ENCODE results near the gene RIPOR3. TPM values are rescaled to one million over a fixed set of nuclear protein-coding genes. Genes with fewer than 3 reads are reported as not detected.
"Not testable (repeated sequence)": the region's sequence is repeated elsewhere in the genome, so short reads cannot be mapped to it uniquely, and the experiment has no call there.

RIPOR3 gene
- total RNA-seq, 2 experiments from 2014 or later: not detected

DNA sequence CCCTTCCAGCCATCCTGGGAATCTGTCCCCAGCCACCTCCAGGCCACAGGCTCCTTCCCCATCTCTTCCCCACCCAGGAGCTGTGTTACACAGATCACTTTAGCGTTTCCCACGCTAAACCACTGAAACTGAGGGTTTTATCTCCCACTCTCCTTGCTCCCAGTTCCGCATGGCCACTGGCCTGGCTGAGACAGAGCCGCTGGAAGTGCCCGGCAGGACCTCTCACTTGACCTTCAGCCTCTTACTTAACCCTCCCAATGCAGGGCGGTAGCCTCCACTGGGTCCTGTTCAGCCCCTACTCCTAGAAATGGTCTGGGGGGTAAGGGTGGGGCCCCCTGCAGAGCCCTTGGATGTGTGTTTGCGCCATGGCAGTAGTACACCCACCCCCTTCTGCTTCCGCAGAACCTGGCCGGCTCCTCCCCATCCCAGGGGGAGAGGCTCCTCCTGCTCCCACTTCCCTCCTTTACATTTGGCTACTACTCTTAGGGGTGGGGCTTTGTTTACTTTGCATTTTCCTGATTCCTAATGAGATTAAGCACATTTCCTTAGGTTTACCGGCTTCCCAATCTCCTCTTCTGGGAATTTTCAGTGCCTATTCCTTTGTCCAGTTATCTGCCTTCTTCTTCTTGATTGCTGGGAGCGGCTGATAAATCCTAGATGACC is 49.6 kb downstream of the RIPOR3 start:
- H3K4me1 Mint-ChIP-seq; H3K27ac Mint-ChIP-seq; H3K27me3 Mint-ChIP-seq; intact Hi-C loops (cut with DNase I, micrococcal nuclease); DNase-seq; H3K4me3 Mint-ChIP-seq; ATAC-seq; H3K9me3 Mint-ChIP-seq (ENCODE audit: low read depth); H3K36me3 Mint-ChIP-seq (ENCODE audit: low read depth): not testable (repeated sequence)
- POLR2A ChIA-PET: interaction anchor here (0.6 kb wide), 1 partner anchor 245 kb away, joined by 3 read pairs; no protein-coding TSS in a partner anchor
- CTCF ChIA-PET: interaction anchor here (1.1 kb wide), 1 partner anchor 346 kb away, joined by 3 read pairs; no protein-coding TSS in a partner anchor

- DNase-seq; intact Hi-C loops (cut with DNase I, micrococcal nuclease); POLR2A ChIA-PET; ATAC-seq; H3K4me1 Mint-ChIP-seq; H3K27me3 Mint-ChIP-seq; H3K9me3 Mint-ChIP-seq (ENCODE audit: low read depth); H3K4me3 Mint-ChIP-seq; H3K36me3 Mint-ChIP-seq (ENCODE audit: low read depth); H3K27ac Mint-ChIP-seq: not testable (repeated sequence)
- CTCF ChIA-PET: interaction anchor here (0.6 kb wide), 1 partner anchor 127 kb away, joined by 3 read pairs; no protein-coding TSS in a partner anchor
Measured at GRCh38 chr20:50639971-50640711, 51.2 kb downstream of the RIPOR3 start.

- intact Hi-C loops (cut with DNase I, micrococcal nuclease); POLR2A ChIA-PET; H3K27me3 Mint-ChIP-seq; H3K27ac Mint-ChIP-seq; DNase-seq; ATAC-seq; H3K4me1 Mint-ChIP-seq; H3K4me3 Mint-ChIP-seq; H3K9me3 Mint-ChIP-seq (ENCODE audit: low read depth); H3K36me3 Mint-ChIP-seq (ENCODE audit: low read depth): not testable (repeated sequence)
- CTCF ChIA-PET: interaction anchor here (0.6 kb wide), 1 partner anchor 20 kb away, joined by 3 read pairs; no protein-coding TSS in a partner anchor
Measured at GRCh38 chr20:50638015-50638847, 53.1 kb downstream of the RIPOR3 start.

GRCh38 chr20:50636601-50637540 is 54.5 kb downstream of the RIPOR3 start:
- H3K36me3 Mint-ChIP-seq (ENCODE audit: low read depth): no peaks in the 10 kb centered on the region
- no peak for DNase-seq
- ChIA-PET CTCF (interaction anchor here (0.5 to 5.0 kb wide), 8 partner anchors 13 to 864 kb away, joined by 3 to 27 read pairs (median 4); no protein-coding TSS in a partner anchor), POLR2A (no interaction called here)
- H3K4me1 Mint-ChIP-seq: no peaks in the 10 kb centered on the region
- no peak for ATAC-seq
- intact Hi-C loops (cut with DNase I, micrococcal nuclease): loop anchor here in 1 of 2 experiments (2.0 kb wide), 1 partner anchor 158 kb away; no protein-coding TSS in a partner anchor
- H3K27me3 Mint-ChIP-seq: peaks cover 3% of the 10 kb centered on the region
- H3K4me3 Mint-ChIP-seq: no peak overlapping the region
- no peak overlapping the region for H3K27ac Mint-ChIP-seq
- no peaks in the 10 kb centered on the region for H3K9me3 Mint-ChIP-seq (ENCODE audit: low read depth)

DNA sequence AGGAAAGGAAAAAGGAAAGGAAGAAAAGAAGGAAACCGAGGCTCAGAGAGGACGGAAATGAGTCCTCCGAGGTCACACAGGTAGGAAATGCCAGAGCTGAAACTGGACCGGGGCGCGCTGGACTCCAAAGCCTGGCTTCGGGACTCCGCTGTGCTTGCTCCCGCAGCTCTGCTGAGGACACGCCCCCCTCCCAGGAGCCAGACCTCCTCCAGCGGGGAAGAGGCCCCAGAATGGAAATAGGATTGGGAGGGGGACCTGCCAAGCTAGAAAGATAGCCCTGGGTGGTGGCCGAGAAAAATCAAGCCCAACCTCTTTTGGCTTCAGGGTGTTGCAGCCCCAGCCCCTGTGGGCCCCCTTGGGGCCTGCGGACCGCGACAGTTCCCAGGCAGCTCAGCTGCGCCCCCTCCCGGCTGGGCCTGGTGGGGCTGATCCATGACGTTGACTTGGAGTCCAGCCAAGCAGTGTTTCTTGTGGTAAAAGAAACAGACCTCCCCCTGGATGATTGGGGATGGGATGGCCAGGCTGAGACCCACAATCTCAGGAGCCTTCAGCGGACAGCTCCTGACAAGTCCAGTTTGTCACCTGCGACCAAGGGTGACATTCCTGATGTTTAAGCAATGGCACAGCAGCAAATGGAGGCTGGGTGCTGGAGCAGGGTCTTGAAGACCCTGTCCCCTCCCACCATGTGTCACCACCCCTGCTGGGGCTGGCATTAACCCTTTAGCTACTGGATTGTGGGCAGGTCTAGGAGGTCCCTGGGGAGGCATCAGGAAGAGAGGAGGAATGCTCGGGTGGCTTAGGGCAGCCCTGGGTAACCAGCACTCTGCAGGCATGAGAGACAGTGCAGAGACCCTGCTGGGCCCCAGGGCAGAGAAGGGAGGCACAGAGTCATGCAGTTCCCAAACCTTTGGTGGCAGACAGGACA is 55.4 kb downstream of the RIPOR3 start:
- ATAC-seq: peak; percentile 79

GRCh38 chr20:50635014-50635557 is 56.3 kb downstream of the RIPOR3 start:
- intact Hi-C loops (cut with DNase I, micrococcal nuclease): no loop called here
- no peak for ATAC-seq
- peaks cover 3% of the 10 kb centered on the region for H3K27me3 Mint-ChIP-seq

More for the DNA sequence above, 55.4 kb downstream of the RIPOR3 start:
- Mint-ChIP-seq H3K4me1 (no peaks in the 10 kb centered on the region), H3K36me3 (ENCODE audit: low read depth) (no peaks in the 10 kb centered on the region), H3K9me3 (ENCODE audit: low read depth) (no peaks in the 10 kb centered on the region), H3K27ac (no peak overlapping the region), H3K4me3 (no peak overlapping the region), H3K27me3 (peaks cover 3% of the 10 kb centered on the region)
- intact Hi-C loops (cut with DNase I, micrococcal nuclease): loop anchor here in 1 of 2 experiments (2.0 kb wide), 1 partner anchor 157 kb away; no protein-coding TSS in a partner anchor
- ChIA-PET CTCF (interaction anchor here (0.5 to 5.0 kb wide), 14 partner anchors 10 to 865 kb away, joined by 3 to 27 read pairs (median 4); no protein-coding TSS in a partner anchor), POLR2A (no interaction called here)
- peak; percentile 84 for DNase-seq

GRCh38 chr20:50634191-50634590 is 57.2 kb downstream of the RIPOR3 start:
- no peaks in the 10 kb centered on the region for H3K36me3 Mint-ChIP-seq (ENCODE audit: low read depth)
- ATAC-seq: no peak
- peaks cover 3% of the 10 kb centered on the region for H3K27me3 Mint-ChIP-seq
- CTCF ChIA-PET: interaction anchor here (0.5 to 5.0 kb wide), 6 partner anchors 8 to 594 kb away, joined by 3 to 27 read pairs (median 3); no protein-coding TSS in a partner anchor
- POLR2A ChIA-PET: no interaction called here
- H3K4me1 Mint-ChIP-seq: no peaks in the 10 kb centered on the region
- no peak for DNase-seq
- no peaks in the 10 kb centered on the region for H3K9me3 Mint-ChIP-seq (ENCODE audit: low read depth)
- no peak overlapping the region for H3K4me3 Mint-ChIP-seq
- no peak overlapping the region for H3K27ac Mint-ChIP-seq
- intact Hi-C loops (cut with DNase I, micrococcal nuclease): no loop called here

More at GRCh38 chr20:50635014-50635557, 56.3 kb downstream of the RIPOR3 start:
- H3K4me3 Mint-ChIP-seq: no peak overlapping the region
- no peak for DNase-seq
- no peaks in the 10 kb centered on the region for H3K4me1 Mint-ChIP-seq
- H3K27ac Mint-ChIP-seq: no peak overlapping the region
- POLR2A ChIA-PET: no interaction called here
- no peaks in the 10 kb centered on the region for H3K36me3 Mint-ChIP-seq (ENCODE audit: low read depth)
- CTCF ChIA-PET: interaction anchor here (0.7 to 5.0 kb wide), 9 partner anchors 9 to 165 kb away, joined by 3 to 27 read pairs (median 3); no protein-coding TSS in a partner anchor
- H3K9me3 Mint-ChIP-seq (ENCODE audit: low read depth): no peaks in the 10 kb centered on the region

DNA sequence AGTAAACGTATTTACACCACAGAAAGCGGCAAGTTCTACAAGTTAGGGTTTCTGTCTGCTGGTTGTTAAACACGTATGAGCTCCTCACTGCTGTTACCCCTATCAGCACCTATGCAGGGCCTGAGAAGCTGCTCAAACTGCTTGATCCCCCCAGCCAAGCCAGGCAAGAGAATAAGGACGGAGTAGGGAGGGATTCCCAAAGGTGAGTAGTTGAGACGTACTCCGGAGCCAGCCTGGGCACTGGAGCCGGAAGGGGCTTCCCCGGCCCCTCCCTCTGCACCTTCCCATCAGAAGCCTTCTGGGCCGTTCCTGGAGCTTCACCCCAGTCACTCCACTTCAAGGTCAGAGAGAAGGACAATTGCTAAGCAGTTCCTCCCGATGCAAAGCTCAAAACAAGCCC is 58.0 kb downstream of the RIPOR3 start:
- ChIA-PET CTCF (interaction anchor here (0.9 to 5.0 kb wide), 3 partner anchors 23 to 116 kb away, joined by 3 to 27 read pairs (median 3); no protein-coding TSS in a partner anchor), POLR2A (interaction anchor here (0.7 kb wide), 1 partner anchor 37 kb away, joined by 4 read pairs; no protein-coding TSS in a partner anchor)
- H3K4me3 Mint-ChIP-seq: no peak overlapping the region
- no peaks in the 10 kb centered on the region for H3K9me3 Mint-ChIP-seq (ENCODE audit: low read depth)
- ATAC-seq (no peak), DNase-seq (no peak)
- H3K36me3 Mint-ChIP-seq (ENCODE audit: low read depth): no peaks in the 10 kb centered on the region
- H3K27ac Mint-ChIP-seq: no peak overlapping the region
- intact Hi-C loops (cut with DNase I, micrococcal nuclease): no loop called here
- peaks cover 3% of the 10 kb centered on the region for H3K27me3 Mint-ChIP-seq
- H3K4me1 Mint-ChIP-seq: no peaks in the 10 kb centered on the region

GRCh38 chr20:50632701-50633100 is 58.6 kb downstream of the RIPOR3 start:
- Mint-ChIP-seq H3K9me3 (ENCODE audit: low read depth) (no peaks in the 10 kb centered on the region), H3K27ac (no peak overlapping the region), H3K27me3 (peaks cover 3% of the 10 kb centered on the region), H3K4me3 (no peak overlapping the region), H3K36me3 (ENCODE audit: low read depth) (no peaks in the 10 kb centered on the region), H3K4me1 (no peaks in the 10 kb centered on the region)
- ChIA-PET POLR2A (no interaction called here), CTCF (interaction anchor here (0.7 to 5.0 kb wide), 7 partner anchors 9 to 512 kb away, joined by 3 to 27 read pairs (median 3); no protein-coding TSS in a partner anchor)
- intact Hi-C loops (cut with DNase I, micrococcal nuclease): no loop called here
- DNase-seq (no peak), ATAC-seq (no peak)
